CD4-positive, alpha-beta T cell treated with Interleukin-12 subunit alpha and Interleukin-12 subunit beta, for 1 hour (primary cell): ENCODE measurements around the gene PROSER2.
A peak's percentile ranks its signal among the peaks of the same experiment; 100 is the strongest.

Experiments used
- DNase-seq: peaks from one replicate; pipeline ENCODE4 v3.0.0-alpha.2; 2020

Gene PROSER2, protein sequence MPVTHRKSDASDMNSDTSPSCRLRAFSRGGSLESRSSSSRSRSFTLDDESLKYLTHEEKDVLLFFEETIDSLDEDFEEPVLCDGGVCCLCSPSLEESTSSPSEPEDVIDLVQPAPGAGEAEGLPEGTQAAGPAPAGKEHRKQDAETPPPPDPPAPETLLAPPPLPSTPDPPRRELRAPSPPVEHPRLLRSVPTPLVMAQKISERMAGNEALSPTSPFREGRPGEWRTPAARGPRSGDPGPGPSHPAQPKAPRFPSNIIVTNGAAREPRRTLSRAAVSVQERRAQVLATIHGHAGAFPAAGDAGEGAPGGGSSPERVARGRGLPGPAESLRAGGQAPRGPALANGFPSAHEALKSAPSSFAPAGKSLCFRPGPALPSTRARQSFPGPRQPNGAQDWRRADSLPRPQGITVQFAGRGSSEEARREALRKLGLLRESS

GRCh38 chr10:11823122-11823988, at the start of gene PROSER2:
Gene PROSER2 (plus strand): TSS chr10:11823356. CDS start chr10:11852078, 28,722 bp downstream.
- DNase-seq, result peak; percentile 24

GRCh38 chr10:11773761-11774441, 49.3 kb upstream of the PROSER2 start:
- no peak for DNase-seq

- no peak for DNase-seq
Measured at GRCh38 chr10:11775412-11775811, 47.7 kb upstream of the PROSER2 start.

DNA sequence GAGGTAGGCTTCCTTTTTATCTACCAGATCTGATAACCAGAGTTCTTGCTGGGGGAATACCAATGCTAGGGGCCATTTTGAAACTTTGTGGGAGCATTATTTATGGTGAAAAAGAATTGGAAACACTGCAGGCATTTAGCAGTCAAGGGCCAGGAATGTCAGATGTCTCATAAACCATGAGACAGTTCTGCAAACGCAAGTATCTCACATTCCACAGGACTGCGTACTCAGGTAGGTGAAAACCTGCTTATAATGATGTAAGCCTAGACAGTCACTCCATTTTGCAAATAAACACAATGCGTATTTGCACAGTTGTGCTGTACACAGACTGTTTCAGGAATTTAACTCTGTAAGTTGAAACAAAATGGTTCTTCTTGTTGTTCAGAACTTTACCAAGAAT, 47.1 kb upstream of the PROSER2 start:
- no peak for DNase-seq

GRCh38 chr10:11781114-11781513, 42.0 kb upstream of the PROSER2 start:
- no peak for DNase-seq

- peak; percentile 41 for DNase-seq
Measured at GRCh38 chr10:11782793-11783557, 40.2 kb upstream of the PROSER2 start.

GRCh38 chr10:11783558-11783865, 39.6 kb upstream of the PROSER2 start:
- no peak for DNase-seq

- no peak for DNase-seq
Measured at GRCh38 chr10:11787374-11787773, 35.8 kb upstream of the PROSER2 start.

- DNase-seq, result no peak
Measured at GRCh38 chr10:11787846-11788245, 35.3 kb upstream of the PROSER2 start.

DNA sequence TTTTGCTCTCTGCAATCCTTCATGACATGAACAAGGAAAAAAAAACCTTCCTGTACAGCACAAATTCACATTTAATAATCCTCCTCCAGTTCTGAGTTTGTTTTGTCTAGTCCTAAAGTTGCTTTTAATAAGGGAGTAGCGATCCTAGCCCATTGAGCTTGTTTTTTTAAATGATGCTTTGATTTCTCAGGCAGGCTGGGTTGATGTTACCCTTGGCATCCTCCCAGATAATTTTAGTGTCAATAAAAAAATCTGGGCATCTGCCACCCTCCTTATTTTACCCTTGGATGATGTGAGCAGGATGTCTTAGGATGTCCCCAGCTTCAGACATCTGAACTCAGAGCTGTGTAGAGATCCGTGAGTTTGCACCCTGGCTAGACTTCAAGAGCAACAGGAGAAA, 33.9 kb upstream of the PROSER2 start:
- no peak for DNase-seq

- no peak for DNase-seq
Measured at GRCh38 chr10:11789956-11790355, 33.2 kb upstream of the PROSER2 start.

DNA sequence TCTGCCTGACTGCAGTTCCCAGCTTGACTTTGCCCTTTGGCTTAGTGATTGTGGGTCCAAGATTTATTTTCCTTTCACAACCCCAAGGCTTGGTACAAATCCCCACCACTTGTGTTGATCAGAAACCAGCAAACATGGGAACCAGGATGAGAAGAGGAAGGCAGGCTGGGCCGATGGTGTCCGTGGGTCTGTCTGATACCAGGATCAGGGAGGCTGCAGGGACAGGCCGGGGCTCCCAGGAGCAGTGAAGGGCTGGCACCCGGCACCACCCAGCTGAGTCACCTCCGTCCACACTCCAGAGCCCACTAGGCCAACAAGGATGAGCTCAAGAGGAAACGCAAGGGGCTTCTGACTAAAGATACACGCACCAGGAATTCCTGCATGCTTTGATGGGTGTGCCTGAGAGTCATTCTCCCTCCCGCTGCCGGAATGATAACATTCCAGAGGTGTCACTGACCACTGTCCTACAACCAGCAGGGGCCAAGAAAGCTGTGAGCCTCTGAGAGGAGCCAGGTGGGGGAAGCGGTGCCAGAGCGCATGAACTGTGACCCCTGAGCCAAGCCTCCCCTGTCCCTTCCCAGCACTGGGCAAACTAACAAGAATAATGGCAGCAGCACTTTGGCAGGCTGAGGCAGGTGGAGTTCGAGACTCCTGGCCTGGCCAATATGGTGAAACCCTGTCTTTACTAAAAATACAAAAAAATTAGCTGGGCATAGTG, 29.2 kb upstream of the PROSER2 start:
- no peak for DNase-seq

DNA sequence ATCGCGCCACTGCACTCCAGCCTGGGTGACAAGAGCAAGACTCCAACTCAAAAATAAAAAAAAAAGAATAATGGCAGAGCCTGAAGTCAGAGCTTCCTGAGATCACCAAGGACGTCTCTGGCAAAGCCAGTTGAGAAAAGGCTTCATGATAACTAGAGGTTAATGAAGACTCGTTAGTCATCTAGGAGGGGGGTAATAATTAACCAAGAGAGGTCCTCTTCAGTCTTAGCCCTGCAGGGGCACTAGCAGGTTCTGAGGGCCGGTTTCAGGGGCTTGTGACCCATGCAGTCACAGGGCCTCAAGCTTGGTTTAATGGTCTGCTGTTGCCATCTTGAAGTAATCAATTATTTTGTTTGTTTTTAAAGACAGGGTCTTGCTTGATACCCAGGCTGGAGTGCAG, 28.6 kb upstream of the PROSER2 start:
- no peak for DNase-seq

DNA sequence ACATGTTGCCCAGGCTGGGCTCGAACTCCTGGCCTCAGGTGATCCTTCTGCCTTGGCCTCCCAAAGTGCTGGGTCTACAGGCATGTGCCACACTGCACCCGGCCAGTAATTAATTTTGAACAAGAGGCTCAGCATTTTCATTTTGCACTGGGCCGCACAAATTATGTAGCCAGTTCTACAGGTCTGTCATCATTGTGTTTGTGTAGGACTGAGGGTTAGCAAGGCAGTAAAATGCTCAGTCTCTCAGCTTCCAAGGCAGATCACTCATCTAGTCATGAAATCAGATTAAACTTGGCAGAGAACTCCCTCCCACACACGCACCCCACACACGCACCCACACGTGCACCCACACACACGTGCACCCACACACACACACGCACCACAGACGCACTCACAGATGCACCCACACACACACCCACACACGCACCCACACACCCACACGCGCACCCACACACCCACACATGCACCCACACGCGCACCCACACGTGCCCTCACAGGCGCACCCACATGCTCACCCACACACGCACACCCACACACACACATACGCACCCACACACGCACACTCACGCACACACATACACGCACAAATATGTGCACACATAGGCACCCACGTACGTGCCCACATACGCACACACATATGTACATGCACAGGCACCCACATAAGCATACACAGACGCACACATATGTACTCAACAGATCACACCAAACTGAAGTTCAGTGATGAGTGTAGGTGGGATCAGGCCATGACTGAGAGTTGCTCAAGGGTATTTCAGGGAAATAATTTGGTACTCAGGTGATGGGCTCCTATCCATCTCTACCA, 27.8 kb upstream of the PROSER2 start:
- DNase-seq, result no peak

DNA sequence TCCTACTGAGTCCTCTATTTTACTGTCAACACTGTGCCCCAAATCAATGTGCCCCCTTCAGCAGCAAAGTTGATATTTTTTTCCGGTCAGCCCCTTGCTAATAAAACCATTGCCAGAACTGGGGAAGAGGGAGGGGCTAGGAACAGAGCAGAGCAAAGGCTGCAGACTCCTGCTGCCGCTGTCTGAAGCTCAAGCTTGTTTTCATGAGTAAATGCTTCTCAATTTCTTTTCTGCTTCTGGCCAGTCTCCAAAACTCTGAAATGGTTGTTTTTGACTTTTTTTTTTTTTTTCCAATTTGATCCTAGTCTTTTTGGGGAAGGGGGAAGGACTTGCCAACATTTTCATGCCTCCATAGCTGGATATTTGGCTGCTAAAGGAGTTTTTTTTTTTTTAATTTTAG, 26.7 kb upstream of the PROSER2 start:
- DNase-seq, result no peak

GRCh38 chr10:11797281-11797680, 25.9 kb upstream of the PROSER2 start:
- no peak for DNase-seq

- no peak for DNase-seq
Measured at GRCh38 chr10:11797847-11798633, 25.1 kb upstream of the PROSER2 start.

DNA sequence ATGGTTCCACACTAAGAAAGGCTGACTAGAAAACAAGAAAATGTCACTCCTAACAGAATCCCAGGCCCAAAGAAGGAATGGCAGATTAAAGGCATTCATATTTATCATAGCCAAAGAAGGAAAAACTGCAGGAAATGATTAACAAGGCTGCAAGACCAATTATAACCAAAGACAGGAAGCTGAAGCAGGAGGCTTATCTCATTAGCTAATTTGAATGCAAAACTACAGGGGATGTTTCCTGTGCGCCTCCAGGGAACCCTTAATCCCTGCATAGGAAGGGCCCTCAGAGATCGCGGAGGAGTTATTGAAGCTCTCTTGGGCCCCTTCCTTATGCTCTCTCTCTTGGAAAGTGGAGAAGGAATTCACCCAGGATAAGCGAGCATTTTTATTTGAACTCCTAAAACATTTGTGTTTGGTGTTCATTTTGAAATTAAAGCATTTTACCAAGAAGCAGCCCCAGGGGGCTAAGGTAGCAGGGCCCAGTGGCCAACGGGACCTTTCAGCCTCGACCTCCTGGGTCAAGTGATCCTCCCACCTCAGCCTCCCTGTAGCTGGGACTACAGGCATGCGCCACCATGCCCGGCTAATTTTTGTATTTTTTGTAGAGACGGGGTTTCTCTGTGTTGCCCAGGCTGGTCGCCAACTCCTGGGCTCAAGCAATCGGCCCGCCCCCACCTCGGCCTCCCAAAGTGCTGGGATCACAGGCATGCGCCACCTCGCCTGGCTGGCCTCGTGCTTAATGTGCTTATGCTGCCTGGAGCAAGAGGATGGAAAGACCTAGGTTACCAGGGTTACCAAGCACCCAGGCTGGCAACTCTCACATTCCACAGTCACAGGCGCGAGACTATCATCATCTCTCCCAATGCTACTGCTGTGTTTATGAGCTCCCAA, 24.1 kb upstream of the PROSER2 start:
- DNase-seq, result no peak

- no peak for DNase-seq
Measured at GRCh38 chr10:11799736-11800080, 23.4 kb upstream of the PROSER2 start.
